OCI-LY7 (cell line): ENCODE data around the gene EDC3. TPM values are rescaled to one million over a fixed set of nuclear protein-coding genes. Genes with fewer than 3 reads are reported as not detected.

Source experiments
- BruUV-seq: library from RNA; stranded (reverse); fragments of 400-500 nt; replicated peaks from 2 replicates; lab custom pipeline; 2021; lab: Mats Ljungman, UMichigan
- CTCF ChIA-PET: fragments of 300-600 bp; sonication (Branson Sonifier 250); formaldehyde crosslinking; loops from one replicate; lab custom pipeline; 2022; ENCODE audit warnings: antibody characterized with exemption; ENCODE audit not compliant: unreplicated experiment; lab: Charles Lee
- POLR2A ChIA-PET: fragments of 300-600 bp; sonication (Branson Sonifier 250); formaldehyde crosslinking; loops from one replicate; lab custom pipeline; 2022; ENCODE audit warnings: antibody characterized with exemption; lab: Charles Lee
- DNase-seq: peaks from one replicate; pipeline ENCODE4 v3.0.0-alpha.2; 2015; ENCODE audit warnings: low spot score
- H2AFZ ChIP-seq: fragments of 200-600 bp; sonication (generic), shearing (Covaris generic); 2 replicates; pipeline ENCODE4 v1.6.1; 2014; ENCODE audit warnings: mild to moderate bottlenecking, antibody characterized with exemption, low read length, moderate library complexity
- H3K27ac ChIP-seq: fragments of 200-600 bp; sonication (generic); 2 replicates; pipeline ENCODE4 v1.5.1; 2014; ENCODE audit warnings: mixed run types, low read depth, mild to moderate bottlenecking, moderate library complexity, low read length, inconsistent platforms; ENCODE audit not compliant: poor library complexity, severe bottlenecking
- H3K36me3 ChIP-seq: fragments of 200-600 bp; sonication (generic); 2 replicates; pipeline ENCODE4 v1.6.1; 2014; ENCODE audit warnings: mild to moderate bottlenecking, antibody characterized with exemption, low read length, moderate library complexity, mixed read lengths; ENCODE audit not compliant: insufficient read depth
- H3K4me1 ChIP-seq: fragments of 200-600 bp; sonication (generic); 2 replicates; pipeline ENCODE4 v1.5.1; 2014; ENCODE audit warnings: mild to moderate bottlenecking, low read length; ENCODE audit not compliant: insufficient read depth, poor library complexity, severe bottlenecking
- H3K4me2 ChIP-seq: fragments of 200-600 bp; sonication (generic); 2 replicates; pipeline ENCODE4 v1.6.1; 2014; ENCODE audit warnings: mild to moderate bottlenecking, low read length
- H3K4me3 ChIP-seq: fragments of 200-600 bp; sonication (generic); 2 replicates; pipeline ENCODE4 v1.5.1; 2014; ENCODE audit warnings: mild to moderate bottlenecking, low read depth, low read length; ENCODE audit not compliant: poor library complexity, severe bottlenecking
- H3K79me2 ChIP-seq: fragments of 200-600 bp; sonication (generic); 2 replicates; pipeline ENCODE4 v1.6.1; 2016; ENCODE audit warnings: low read depth, mild to moderate bottlenecking, low read length, moderate library complexity, mixed read lengths; ENCODE audit not compliant: insufficient read depth
- H3K9me2 ChIP-seq: fragments of 200-600 bp; sonication (generic); 2 replicates; pipeline ENCODE4 v1.6.1; 2016; ENCODE audit warnings: mild to moderate bottlenecking, low read length, mixed read lengths; ENCODE audit not compliant: insufficient read depth
- H3K9me3 ChIP-seq: fragments of 200-600 bp; sonication (generic); 2 replicates; pipeline ENCODE4 v1.6.1; 2014; ENCODE audit warnings: mild to moderate bottlenecking, mixed run types, low read length, mixed read lengths
- H4K20me1 ChIP-seq: fragments of 200-600 bp; sonication (generic); 2 replicates; pipeline ENCODE4 v1.6.1; 2014; ENCODE audit warnings: mild to moderate bottlenecking, antibody characterized with exemption, low read length, moderate library complexity, mixed read lengths; ENCODE audit not compliant: insufficient read depth
- CTCF ChIP-seq: fragments of 200-600 bp; sonication (generic); conservative IDR thresholded peaks from 2 replicates; pipeline ENCODE4 v1.5.1; 2014; ENCODE audit warnings: mild to moderate bottlenecking, antibody characterized with exemption, low read length, moderate library complexity, mixed read lengths
- EZH2phosphoT487 ChIP-seq: fragments of 200-600 bp; sonication (generic); IDR thresholded peaks from 2 replicates; pipeline ENCODE4 v1.6.1; 2018; ENCODE audit warnings: low read depth, borderline replicate concordance, mild to moderate bottlenecking, mixed run types, antibody characterized with exemption, low read length, moderate library complexity, mixed read lengths
- intact Hi-C: fragments of 100-400 bp; cut with micrococcal nuclease; formaldehyde crosslinking; loops from one replicate; pipeline ENCODE4 v1.10.0; 2022; ENCODE audit not compliant: unreplicated experiment
- total RNA-seq, 2 experiments: library from RNA; depleted of rRNA in 1 of 2; stranded (reverse); fragments of >200 nt in 1 of 2; shearing (Covaris generic) in 1 of 2; gene quantifications; 2 replicates each; pipeline ENCODE4 v1.2.3, GENCODE V29; 2014 to 2022

The EDC3 gene
- total RNA-seq, 2 experiments from 2014 or later: 13.4 to 51.4 TPM

- no peaks in the 10 kb centered on the region; the same call in 1 of the 2 replicates for H4K20me1 ChIP-seq
- no TSS peak for BruUV-seq
- H3K27ac ChIP-seq: no peak overlapping the region
- DNase-seq: no peak
- CTCF ChIA-PET: no interaction called here
- H3K4me2 ChIP-seq: no peak overlapping the region
- H2AFZ ChIP-seq: no peak overlapping the region
- POLR2A ChIA-PET: no interaction called here
- intact Hi-C loops: no loop called here
- no peak overlapping the region for H3K4me3 ChIP-seq
- H3K9me2 ChIP-seq: no peaks in the 10 kb centered on the region
- no peak for TF ChIP-seq EZH2phosphoT487
- TF ChIP-seq CTCF: no peak
- no peaks in the 10 kb centered on the region for H3K79me2 ChIP-seq
- peaks cover 31% of the 10 kb centered on the region; the same call in 1 of the 2 replicates for H3K36me3 ChIP-seq
- no peaks in the 10 kb centered on the region for H3K9me3 ChIP-seq
- H3K4me1 ChIP-seq: no peaks in the 10 kb centered on the region
These were observed 53.5 kb downstream of the EDC3 start for GRCh38 chr15:74642348-74642733.

- no peak for DNase-seq
- Histone ChIP-seq H3K27ac (no peak overlapping the region), H2AFZ (no peak overlapping the region), H3K4me2 (no peak overlapping the region), H4K20me1 (no peaks in the 10 kb centered on the region; the same call in 1 of the 2 replicates), H3K79me2 (no peaks in the 10 kb centered on the region), H3K36me3 (peaks cover 43% of the 10 kb centered on the region; the same call in 1 of the 2 replicates), H3K9me2 (no peaks in the 10 kb centered on the region), H3K4me1 (no peaks in the 10 kb centered on the region), H3K9me3 (no peaks in the 10 kb centered on the region), H3K4me3 (no peak overlapping the region)
- ChIA-PET POLR2A (interaction anchor here (0.6 to 1.1 kb wide), 3 partner anchors 9 to 182 kb away, joined by 3 to 4 read pairs (median 3); no protein-coding TSS in a partner anchor), CTCF (interaction anchor here (0.6 kb wide), 1 partner anchor 259 kb away, joined by 3 read pairs; no protein-coding TSS in a partner anchor)
- intact Hi-C loops: no loop called here
- no TSS peak for BruUV-seq
- TF ChIP-seq CTCF (no peak), EZH2phosphoT487 (no peak)
These were observed 54.7 kb downstream of the EDC3 start for GRCh38 chr15:74641151-74641550.

GRCh38 chr15:74636984-74637383 is 58.8 kb downstream of the EDC3 start:
- no peak for DNase-seq
- TF ChIP-seq CTCF (no peak), EZH2phosphoT487 (no peak)
- no peaks in the 10 kb centered on the region for H3K4me1 ChIP-seq
- POLR2A ChIA-PET: interaction anchor here (0.5 kb wide), 1 partner anchor 117 kb away, joined by 4 read pairs; no protein-coding TSS in a partner anchor
- no peaks in the 10 kb centered on the region for H3K9me2 ChIP-seq
- no peak overlapping the region for H2AFZ ChIP-seq
- H3K4me3 ChIP-seq: no peak overlapping the region
- H4K20me1 ChIP-seq: no peaks in the 10 kb centered on the region
- H3K9me3 ChIP-seq: no peaks in the 10 kb centered on the region
- H3K4me2 ChIP-seq: no peak overlapping the region
- BruUV-seq: no TSS peak
- no peak overlapping the region for H3K27ac ChIP-seq
- peaks cover 70% of the 10 kb centered on the region for H3K36me3 ChIP-seq
- intact Hi-C loops: loop anchor here (5.0 kb wide), 1 partner anchor 265 kb away; no protein-coding TSS in a partner anchor
- no peaks in the 10 kb centered on the region for H3K79me2 ChIP-seq
- CTCF ChIA-PET: no interaction called here
